IMR-90 (cell line): ENCODE results near the gene ERC2. TPM values are rescaled to one million over a fixed set of nuclear protein-coding genes. Genes with fewer than 3 reads are reported as not detected.

Experiments
- ATAC-seq: fragments of 200-7000 bp; cut with Tn5 transposase; 2 replicates; pipeline ENCODE4 v1.9.1; 2020; ENCODE audit warnings: low read depth, mild to moderate bottlenecking, moderate library complexity
- BruUV-seq: library from RNA; stranded (reverse); fragments of 400-500 nt; replicated peaks from 2 replicates; lab custom pipeline; 2021; lab: Mats Ljungman, UMichigan
- CTCF ChIA-PET: fragments of 300-600 bp; formaldehyde crosslinking; extraction: SDS; loops from one replicate; lab custom pipeline; 2021; ENCODE audit warnings: antibody characterized with exemption; lab: Yijun Ruan, JAX
- POLR2A ChIA-PET: fragments of 300-600 bp; sonication (Branson Sonifier 250); formaldehyde crosslinking; loops from one replicate; lab custom pipeline; 2022; ENCODE audit warnings: antibody characterized with exemption; ENCODE audit not compliant: unreplicated experiment; lab: Charles Lee
- DNase-seq: peaks from one replicate; pipeline ENCODE4 v3.0.0; 2013
- H2AFZ ChIP-seq: replicated peaks from 2 replicates; pipeline ENCODE3; 2013; ENCODE audit warnings: low read length, mild to moderate bottlenecking; ENCODE audit not compliant: poor library complexity
- H2AK5ac ChIP-seq: 2 replicates; pipeline ENCODE4 v1.6.1; 2013; ENCODE audit warnings: low read depth, low read length, inconsistent platforms
- H2AK9ac ChIP-seq: replicated peaks from 2 replicates; pipeline ENCODE3; 2013; ENCODE audit warnings: mild to moderate bottlenecking, low read depth, low read length, moderate library complexity; ENCODE audit not compliant: poor library complexity
- H2BK120ac ChIP-seq: 2 replicates; pipeline ENCODE4 v1.6.1; 2013; ENCODE audit warnings: low read depth, low read length, inconsistent platforms
- H2BK15ac ChIP-seq: 3 replicates; pipeline ENCODE4 v1.6.1; 2013; ENCODE audit warnings: low read depth, low read length, inconsistent platforms
- H2BK20ac ChIP-seq: 2 replicates; pipeline ENCODE4 v1.6.1; 2013; ENCODE audit warnings: low read depth, mild to moderate bottlenecking, inconsistent platforms, low read length, moderate library complexity
- H2BK5ac ChIP-seq: 2 replicates; pipeline ENCODE4 v1.6.1; 2013; ENCODE audit warnings: mild to moderate bottlenecking, low read depth, low read length, inconsistent platforms; ENCODE audit not compliant: poor library complexity, severe bottlenecking
- H3K14ac ChIP-seq: replicated peaks from 2 replicates; pipeline ENCODE4 v1.6.1; 2013; ENCODE audit warnings: low read depth, low read length, inconsistent platforms
- H3K18ac ChIP-seq: 2 replicates; pipeline ENCODE4 v1.6.1; 2013; ENCODE audit warnings: low read depth, low read length, control low read depth
- H3K23ac ChIP-seq: 2 replicates; pipeline ENCODE4 v1.6.1; 2013; ENCODE audit warnings: low read depth, low read length, inconsistent platforms
- H3K27ac ChIP-seq: 2 replicates; pipeline ENCODE4 v1.5.1; 2013; ENCODE audit warnings: mild to moderate bottlenecking, control low read depth, low read length; ENCODE audit not compliant: insufficient read depth
- H3K27me3 ChIP-seq: 2 replicates; pipeline ENCODE4 v1.6.1; 2013; ENCODE audit warnings: low read length; ENCODE audit not compliant: control insufficient read depth, insufficient read depth
- H3K36me3 ChIP-seq: 2 replicates; pipeline ENCODE4 v1.6.1; 2013; ENCODE audit warnings: low read length, mixed read lengths; ENCODE audit not compliant: control insufficient read depth, insufficient read depth
- H3K4ac ChIP-seq: 2 replicates; pipeline ENCODE4 v1.6.1; 2013; ENCODE audit warnings: low read depth, low read length, inconsistent platforms
- H3K4me1 ChIP-seq: 2 replicates; pipeline ENCODE4 v1.6.1; 2013; ENCODE audit warnings: low read length, mixed read lengths; ENCODE audit not compliant: control insufficient read depth, insufficient read depth
- H3K4me2 ChIP-seq: 2 replicates; pipeline ENCODE4 v1.6.1; 2013; ENCODE audit warnings: low read depth, mild to moderate bottlenecking, control low read depth, low read length, moderate library complexity
- H3K4me3 ChIP-seq: 2 replicates; pipeline ENCODE4 v1.5.1; 2013; ENCODE audit warnings: low read depth, mild to moderate bottlenecking, control low read depth, low read length, moderate library complexity; ENCODE audit not compliant: insufficient read depth
- H3K56ac ChIP-seq: 2 replicates; pipeline ENCODE4 v1.6.1; 2013; ENCODE audit warnings: low read length, inconsistent platforms; ENCODE audit not compliant: insufficient read depth; ENCODE audit errors: extremely low read depth
- H3K79me1 ChIP-seq, 2 experiments: 2 replicates each; pipeline ENCODE4 v1.6.1; 2013; ENCODE audit warnings: low read length in 2 of 2, inconsistent platforms in 1 of 2, low read depth in 1 of 2
- H3K9ac ChIP-seq: 2 replicates; pipeline ENCODE4 v1.6.1; 2013; ENCODE audit warnings: low read depth, low read length, control low read depth
- H3K9me1 ChIP-seq: 2 replicates; pipeline ENCODE4 v1.6.1; 2013; ENCODE audit warnings: low read length, inconsistent platforms; ENCODE audit not compliant: insufficient read depth
- H3K9me3 ChIP-seq: 2 replicates; pipeline ENCODE4 v1.6.1; 2013; ENCODE audit warnings: low read length; ENCODE audit not compliant: control insufficient read depth, insufficient read depth
- H4K20me1 ChIP-seq: 2 replicates; pipeline ENCODE4 v1.6.1; 2013; ENCODE audit warnings: low read length, inconsistent platforms; ENCODE audit not compliant: insufficient read depth
- H4K5ac ChIP-seq: 2 replicates; pipeline ENCODE4 v1.6.1; 2013; ENCODE audit warnings: mild to moderate bottlenecking, low read depth, low read length, control low read depth
- H4K8ac ChIP-seq, 2 experiments: 2 replicates each; pipeline ENCODE4 v1.6.1; 2013; ENCODE audit warnings: low read depth in 2 of 2, low read length in 2 of 2, control low read depth in 1 of 2, inconsistent platforms in 1 of 2
- H4K91ac ChIP-seq: 2 replicates; pipeline ENCODE4 v1.6.1; 2013; ENCODE audit warnings: low read depth, low read length, inconsistent platforms; ENCODE audit not compliant: insufficient read depth
- BHLHE40 ChIP-seq: fragments of 150-350 bp; IDR thresholded peaks from 2 replicates; pipeline ENCODE4 v1.6.1; 2016; ENCODE audit warnings: mild to moderate bottlenecking, low read depth, low read length
- RCOR1 ChIP-seq: IDR thresholded peaks from 2 replicates; pipeline ENCODE4 v1.6.1; 2012; ENCODE audit warnings: mild to moderate bottlenecking, low read length, improper control_type of control experiment; ENCODE audit not compliant: insufficient replicate concordance
- WGBS, 2 experiments: methylation state at CpG; one replicate each; pipeline versions ENCODE4 v1.1.5 to v1.1.7; 2013; ENCODE audit warnings: missing lambda C conversion rate in 2 of 2; ENCODE audit not compliant: insufficient read length in 1 of 2; ENCODE audit errors: extremely low coverage in 2 of 2; 5-methylcytosine and 5-hydroxymethylcytosine counted together
- dilution Hi-C: fragments of 300-500 bp; cut with HindIII; formaldehyde crosslinking; loops from one replicate; pipeline ENCODE4 v1.14.3; 2018; ENCODE audit warnings: low sequenced_read_pairs; ENCODE audit not compliant: unreplicated experiment
- in situ Hi-C: fragments of 300-500 bp; cut with MboI; formaldehyde crosslinking; loops from 3 replicates; pipeline ENCODE4 v1.14.3; 2019; ENCODE audit warnings: low sequenced_read_pairs, inconsistent platforms, mixed read lengths
- intact Hi-C: fragments of 100-400 bp; cut with micrococcal nuclease; formaldehyde crosslinking; loops from 2 replicates; pipeline ENCODE4 v1.10.0; 2022
- polyA plus RNA-seq, 3 experiments: library from polyadenylated mRNA; depleted of rRNA; stranded (reverse); fragments of >200 nt; gene quantifications; 2 replicates each; pipeline ENCODE4 v1.2.3, GENCODE V29; 2012; ENCODE audit warnings: low replicate concordance in 1 of 3
- total RNA-seq: library from RNA; depleted of rRNA; stranded (reverse); fragments of >200 nt; gene quantifications from 2 replicates; pipeline ENCODE4 v1.2.3, GENCODE V29; 2012
- TF ChIP-seq, protein P1 (sequence below): fragments of 150-350 bp; IDR thresholded peaks from 2 replicates; pipeline ENCODE4 v1.6.1; 2017; ENCODE audit warnings: mild to moderate bottlenecking, antibody characterized with exemption, low read length, low read depth

Gene ERC2
- total and polyA plus RNA-seq, 2 of the 4 experiments (the other 2 are of a cell fraction), result 0.17 to 0.18 TPM

DNA sequence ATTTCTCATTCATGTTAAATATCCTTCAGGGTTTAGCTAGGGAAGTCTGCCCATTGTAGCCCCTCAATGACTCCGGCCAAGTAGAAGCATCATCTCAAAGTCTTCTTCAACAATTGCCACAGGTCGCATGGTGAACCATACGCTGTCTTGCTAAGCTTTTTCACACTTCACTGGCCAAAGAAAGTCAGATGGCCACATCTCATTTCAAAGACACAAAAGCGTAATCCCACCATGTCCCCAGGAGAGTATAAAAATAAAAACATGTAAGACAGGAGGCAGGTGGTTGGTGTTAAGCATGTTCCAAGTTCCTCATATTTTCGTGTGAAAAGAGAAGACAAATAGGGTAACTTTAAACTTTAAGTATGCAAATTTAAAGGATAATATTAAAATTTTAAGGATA is 147.4 kb downstream of the ERC2 start:
- no peak overlapping the region for H4K5ac ChIP-seq
- no peak overlapping the region for H2BK20ac ChIP-seq
- H2BK15ac ChIP-seq, result no peak overlapping the region
- no peak overlapping the region for H3K27ac ChIP-seq
- ChIA-PET POLR2A (no interaction called here), CTCF (no interaction called here)
- no peaks in the 10 kb centered on the region for H3K9me3 ChIP-seq
- no peak overlapping the region for H4K8ac ChIP-seq
- H3K4ac ChIP-seq, result no peak overlapping the region
- no peak overlapping the region for H2AK9ac ChIP-seq
- H3K4me1 ChIP-seq, result no peaks in the 10 kb centered on the region
- H4K20me1 ChIP-seq, result no peaks in the 10 kb centered on the region
- no peak for TF ChIP-seq RCOR1
- TF ChIP-seq, protein P1, sequence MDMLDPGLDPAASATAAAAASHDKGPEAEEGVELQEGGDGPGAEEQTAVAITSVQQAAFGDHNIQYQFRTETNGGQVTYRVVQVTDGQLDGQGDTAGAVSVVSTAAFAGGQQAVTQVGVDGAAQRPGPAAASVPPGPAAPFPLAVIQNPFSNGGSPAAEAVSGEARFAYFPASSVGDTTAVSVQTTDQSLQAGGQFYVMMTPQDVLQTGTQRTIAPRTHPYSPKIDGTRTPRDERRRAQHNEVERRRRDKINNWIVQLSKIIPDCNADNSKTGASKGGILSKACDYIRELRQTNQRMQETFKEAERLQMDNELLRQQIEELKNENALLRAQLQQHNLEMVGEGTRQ, result no peak
- TF ChIP-seq BHLHE40, result no peak
- DNase-seq (no peak), ATAC-seq (no peak)
- no peak overlapping the region for H3K56ac ChIP-seq
- in situ Hi-C loops, result no loop called here
- H3K9ac ChIP-seq, result no peak overlapping the region
- no peak overlapping the region for H2BK120ac ChIP-seq
- no peaks in the 10 kb centered on the region for H3K9me1 ChIP-seq
- H3K27me3 ChIP-seq, result no peaks in the 10 kb centered on the region
- no CpG with 5 or more reads among the region's 5 CpGs for WGBS, 2 experiments
- dilution Hi-C loops, result no loop called here
- H3K36me3 ChIP-seq, result no peaks in the 10 kb centered on the region
- no peak overlapping the region for H3K4me2 ChIP-seq
- no peak overlapping the region for H3K14ac ChIP-seq
- no peak overlapping the region for H4K91ac ChIP-seq
- H2AK5ac ChIP-seq, result no peak overlapping the region
- no peak overlapping the region for H2BK5ac ChIP-seq
- no peak overlapping the region for H3K18ac ChIP-seq
- no peak overlapping the region for H2AFZ ChIP-seq
- H3K4me3 ChIP-seq, result no peak overlapping the region
- intact Hi-C loops, result no loop called here
- no peak overlapping the region for H3K23ac ChIP-seq
- H3K79me1 ChIP-seq, result no peaks in the 10 kb centered on the region
- no TSS peak for BruUV-seq
